ENCODE measurements around the gene FLT1.

FLT1 gene

DNA sequence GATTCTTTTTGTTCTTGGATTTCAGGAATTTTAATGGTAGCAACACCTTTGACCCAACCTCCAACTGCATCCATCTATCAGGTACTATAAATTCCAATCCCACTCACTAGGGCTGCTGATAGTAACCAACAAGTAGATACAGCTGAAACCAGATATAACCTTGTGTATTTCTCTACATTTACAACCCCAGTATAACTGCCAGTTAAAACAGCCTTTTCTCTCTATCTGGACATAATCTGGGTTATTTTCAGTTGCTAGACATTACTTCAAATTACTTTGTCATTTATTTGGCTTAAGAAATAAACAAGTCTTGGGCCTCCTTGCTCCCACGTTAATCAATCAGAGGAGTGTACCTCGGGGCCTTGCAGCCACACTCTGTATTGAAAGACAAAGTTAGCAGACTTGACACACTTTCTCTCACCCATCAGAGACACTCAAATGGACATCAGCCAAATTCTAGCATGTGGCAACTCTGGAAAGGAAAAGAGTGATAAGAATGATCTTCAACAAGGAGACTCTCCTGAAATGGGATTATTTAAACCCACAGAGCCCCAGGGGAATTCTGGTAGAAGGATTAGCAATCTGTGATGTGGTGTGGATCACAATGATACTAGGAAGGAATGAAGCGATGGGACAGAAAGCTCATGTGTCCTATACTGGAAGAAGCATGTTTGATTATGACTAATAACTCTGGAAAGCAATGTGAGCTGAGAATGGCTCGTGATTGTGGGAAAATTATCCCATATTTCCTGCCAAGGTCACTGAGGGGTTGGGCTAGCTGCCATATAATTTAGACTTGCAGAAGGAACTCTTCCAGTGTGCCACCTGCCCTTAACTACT is 157.5 kb downstream of the FLT1 start:
- no peak for DNase-seq

DNA sequence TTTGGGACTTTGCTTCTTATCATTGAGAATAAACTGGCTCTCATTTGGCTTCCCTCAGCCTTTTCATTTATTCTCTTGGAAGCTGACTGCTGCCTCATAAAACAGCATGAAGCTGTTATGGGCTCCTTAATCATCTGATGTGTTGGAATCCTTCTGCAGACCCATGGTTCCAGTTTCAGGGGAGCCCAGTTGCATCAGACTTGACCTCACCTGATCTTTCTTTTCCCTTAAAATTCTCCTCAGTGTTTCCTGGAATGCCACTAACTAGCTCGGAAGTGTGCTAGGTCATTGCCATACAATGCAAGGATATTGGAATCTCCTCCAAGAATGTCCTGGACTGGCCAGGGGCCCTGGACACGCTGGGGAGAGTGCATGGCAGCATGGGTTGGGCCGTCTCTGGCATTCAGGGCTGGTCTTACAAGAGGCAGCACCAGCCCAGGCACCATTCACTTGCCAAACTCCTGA is 158.7 kb downstream of the FLT1 start:
- DNase-seq: no peak

DNA sequence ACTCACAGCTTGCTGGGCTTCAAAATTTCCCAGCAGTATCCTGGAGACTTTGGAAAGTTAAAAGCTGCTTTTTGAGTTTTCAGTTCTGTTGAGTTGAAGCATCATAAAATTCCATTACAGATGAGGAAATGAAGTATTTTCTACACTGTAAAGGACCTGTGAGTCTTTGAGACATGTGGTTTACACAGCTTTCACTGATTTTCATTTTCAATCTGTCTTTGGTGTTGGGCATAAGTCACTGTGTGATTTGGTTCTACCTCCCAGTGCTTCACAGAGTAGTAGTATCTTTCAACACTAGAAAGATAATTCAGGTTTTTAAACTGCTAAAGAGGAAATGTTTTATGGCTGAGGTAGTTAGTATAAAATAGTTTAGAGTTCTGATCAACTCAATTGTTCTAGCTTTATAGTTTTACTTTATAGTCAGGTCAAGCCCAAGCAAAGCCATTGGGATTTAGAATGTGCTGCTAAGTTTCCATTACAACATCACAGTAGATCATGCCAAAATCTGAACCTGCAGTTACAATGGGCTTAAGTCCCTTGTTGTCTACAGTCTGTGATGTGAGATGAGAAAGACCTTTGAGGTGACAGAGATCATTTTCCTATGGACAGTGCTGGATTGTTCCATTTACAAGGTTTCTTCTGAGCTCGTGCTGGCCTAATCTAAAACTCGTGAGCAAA is 161.6 kb downstream of the FLT1 start:
- no peak for DNase-seq

DNA sequence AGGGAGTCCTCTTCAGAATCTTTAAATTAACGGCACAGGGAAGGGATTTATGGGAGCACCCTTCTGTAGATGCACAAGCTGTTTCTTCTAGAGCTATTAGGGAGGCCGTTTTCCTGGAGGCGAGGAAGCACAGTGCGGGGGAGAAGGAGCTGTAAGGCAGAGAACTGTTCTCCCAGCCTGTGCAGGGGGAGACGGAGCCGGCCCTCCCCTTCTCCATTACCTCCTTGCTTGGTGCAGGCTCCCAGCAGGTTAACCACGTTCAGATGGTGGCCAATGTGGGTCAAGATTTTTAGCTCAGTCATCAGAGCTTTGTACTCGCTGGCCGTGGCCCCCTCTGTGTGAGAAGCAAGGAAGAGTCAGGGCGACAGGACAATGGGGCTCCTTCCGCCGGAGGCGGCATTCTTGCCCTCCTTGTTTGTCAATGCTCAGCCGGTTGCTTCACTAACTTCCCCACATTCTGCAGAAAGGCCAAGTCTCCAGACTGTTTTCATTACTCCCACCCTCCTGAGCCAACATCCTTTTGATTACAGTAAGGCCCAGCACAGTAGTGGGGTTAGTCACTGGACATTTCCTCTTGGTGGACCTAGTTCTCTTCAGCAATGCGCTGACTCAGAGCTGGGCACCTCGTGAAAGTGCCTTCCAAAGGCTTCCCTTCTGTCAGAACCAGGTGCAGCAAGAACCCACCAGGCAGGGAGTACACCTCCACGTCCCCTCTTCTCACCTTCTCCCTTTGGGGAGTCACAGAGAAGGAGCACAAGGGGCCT is 165.4 kb downstream of the FLT1 start:
- DNase-seq: no peak

DNA sequence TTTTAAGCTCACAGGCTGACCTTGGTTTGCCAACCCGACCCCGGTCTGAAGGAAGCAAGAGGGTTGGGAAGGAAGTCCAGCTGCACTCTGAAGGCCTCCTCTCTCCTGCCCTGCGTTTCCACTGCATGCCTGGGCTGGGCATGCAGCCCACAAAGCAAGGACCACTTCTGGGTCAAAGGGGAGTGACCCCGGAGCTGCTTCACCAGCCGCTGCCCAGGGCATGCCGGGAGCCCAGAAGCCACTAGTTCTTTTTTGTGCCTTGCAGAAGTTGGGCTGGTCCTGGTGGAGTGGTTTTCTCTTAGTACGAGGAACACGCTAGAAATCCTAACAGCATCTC is 166.7 kb downstream of the FLT1 start:
- DNase-seq: no peak

DNA sequence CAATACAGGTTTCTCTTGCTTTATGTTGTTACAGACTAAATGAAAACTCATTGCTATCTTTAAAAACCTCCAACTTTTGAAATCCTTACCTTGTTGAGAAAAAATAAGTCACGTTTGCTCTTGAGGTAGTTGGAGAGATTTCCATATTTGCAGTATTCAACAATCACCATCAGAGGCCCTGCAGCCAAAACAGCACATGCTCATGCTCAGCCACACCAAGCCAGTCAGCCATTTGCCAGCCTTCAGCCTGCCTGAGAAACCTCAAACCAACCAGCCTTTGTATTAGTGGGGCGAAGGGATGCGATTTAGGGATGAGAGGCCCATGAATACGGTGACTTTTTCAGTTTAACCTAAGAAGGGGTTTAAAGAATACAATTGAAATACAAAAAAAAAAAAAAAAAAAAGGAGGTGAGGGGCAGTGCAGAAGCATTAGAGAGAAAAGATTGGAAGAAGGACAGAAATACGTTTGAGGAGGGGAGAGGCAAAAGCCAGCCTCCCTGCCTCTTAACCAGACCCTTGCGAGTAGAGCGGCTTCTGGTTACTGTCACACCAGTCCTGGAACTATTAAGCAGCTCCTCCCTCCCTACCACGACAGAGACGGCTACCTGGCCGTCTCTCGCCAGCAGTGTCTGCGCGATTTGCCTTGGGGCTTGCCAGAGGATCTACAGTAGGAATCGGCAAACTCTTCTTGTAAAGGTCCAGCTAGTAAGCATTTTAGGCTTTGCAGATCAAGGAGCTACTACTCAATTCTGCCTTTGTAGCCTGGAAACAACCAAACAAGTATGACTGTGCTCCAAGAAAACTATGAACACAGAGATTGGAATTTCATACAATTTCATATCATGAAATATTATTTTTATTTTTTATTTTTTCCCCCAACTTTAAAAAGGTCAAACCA is 167.3 kb downstream of the FLT1 start:
- DNase-seq: no peak

DNA sequence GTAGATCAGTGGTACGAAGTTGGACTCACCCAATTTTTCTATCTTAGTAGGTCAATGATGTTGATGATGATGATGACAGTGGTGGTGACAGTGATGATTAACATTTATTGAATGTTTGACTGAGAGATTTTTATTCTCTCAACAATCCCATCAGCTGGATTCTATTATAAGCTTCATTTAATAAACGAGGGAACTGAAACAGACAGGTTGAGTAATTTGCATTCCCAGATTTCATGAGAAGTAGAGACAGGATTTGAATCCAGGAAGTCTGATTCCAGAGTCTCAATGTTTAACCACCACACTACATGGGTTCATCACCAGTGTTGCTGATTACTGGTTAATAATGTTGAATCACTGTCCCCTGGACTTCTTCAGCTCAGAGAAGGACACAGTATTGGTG is 168.9 kb downstream of the FLT1 start:
- no peak for DNase-seq

DNA sequence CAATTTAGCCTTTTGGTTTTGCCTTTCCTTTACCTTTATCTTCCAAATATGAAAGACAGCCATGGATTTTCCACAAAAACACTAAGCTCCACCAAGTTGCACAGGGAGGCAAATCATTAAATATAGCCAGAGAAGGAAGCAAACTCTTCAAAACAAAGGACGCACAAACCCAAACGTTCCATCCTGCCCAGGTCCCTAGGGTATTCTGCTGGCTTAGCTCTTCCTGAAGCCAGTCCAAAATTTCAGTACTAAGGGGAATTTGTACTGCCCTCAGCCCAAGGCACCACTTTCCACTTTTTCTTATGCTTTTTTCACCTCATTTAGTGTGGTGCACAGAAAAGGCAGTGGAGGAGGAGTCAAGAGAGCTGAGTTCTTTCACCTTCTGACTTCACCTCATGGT is 169.9 kb downstream of the FLT1 start:
- no peak for DNase-seq

DNA sequence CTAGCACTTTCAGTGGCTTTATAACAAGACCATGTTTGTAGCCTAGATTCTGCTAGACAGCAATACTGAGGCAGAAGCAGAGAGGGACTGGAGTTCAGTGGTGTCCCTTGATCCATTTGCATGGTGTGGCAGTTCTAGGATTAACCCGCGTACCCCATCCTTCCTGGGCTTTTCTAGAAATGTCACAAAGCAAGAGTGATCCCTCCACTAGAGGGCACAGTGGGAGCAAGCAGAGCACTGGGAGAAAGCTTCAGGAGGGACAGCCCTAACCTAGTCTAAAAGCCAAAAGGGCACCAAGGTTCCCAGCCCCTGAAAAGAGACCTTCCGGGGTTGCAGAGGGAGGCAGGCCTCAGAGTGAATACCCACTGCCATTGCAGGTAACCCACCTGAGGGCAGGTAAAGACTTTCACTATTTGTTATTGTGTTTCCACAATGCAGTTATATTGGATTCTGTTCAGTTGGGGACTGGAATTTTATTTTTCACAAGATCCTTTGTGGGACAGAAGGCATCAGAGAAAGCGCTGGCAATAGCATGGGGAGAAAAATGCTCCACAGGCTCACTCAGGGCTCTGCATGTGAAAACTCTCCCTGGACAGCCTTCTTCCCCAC is 170.6 kb downstream of the FLT1 start:
- DNase-seq: peak; percentile 12 to 51

DNA sequence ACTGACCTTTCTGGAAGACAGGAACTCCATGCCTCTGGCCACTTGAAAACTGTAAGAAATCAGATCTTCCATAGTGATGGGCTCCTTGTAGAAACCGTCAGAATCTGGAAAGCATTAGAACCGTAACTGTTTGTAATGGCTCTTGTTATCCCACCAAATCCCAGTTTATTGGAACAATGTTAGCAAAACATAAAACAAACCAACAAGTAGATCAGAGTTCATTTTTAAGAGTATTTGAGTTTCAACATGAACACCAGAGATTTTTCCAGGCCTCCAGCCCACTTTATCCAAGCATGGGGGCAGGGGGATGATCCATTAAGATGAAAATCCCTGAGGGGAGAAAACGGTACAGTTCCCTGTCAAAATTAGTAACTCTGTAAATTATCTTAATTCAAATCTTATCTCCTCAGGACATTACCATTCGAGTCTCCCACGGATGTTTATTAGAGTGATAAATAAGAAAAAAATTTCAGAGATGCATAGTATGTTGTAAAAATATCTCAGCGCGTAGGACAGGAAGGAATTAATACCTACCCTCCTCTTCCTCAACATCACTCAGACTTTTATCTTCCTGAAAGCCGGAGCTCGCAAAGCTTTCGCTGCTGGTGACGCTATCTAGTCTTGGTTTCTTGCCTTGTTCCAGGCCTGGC is 172.5 kb downstream of the FLT1 start:
- DNase-seq: no peak

DNA sequence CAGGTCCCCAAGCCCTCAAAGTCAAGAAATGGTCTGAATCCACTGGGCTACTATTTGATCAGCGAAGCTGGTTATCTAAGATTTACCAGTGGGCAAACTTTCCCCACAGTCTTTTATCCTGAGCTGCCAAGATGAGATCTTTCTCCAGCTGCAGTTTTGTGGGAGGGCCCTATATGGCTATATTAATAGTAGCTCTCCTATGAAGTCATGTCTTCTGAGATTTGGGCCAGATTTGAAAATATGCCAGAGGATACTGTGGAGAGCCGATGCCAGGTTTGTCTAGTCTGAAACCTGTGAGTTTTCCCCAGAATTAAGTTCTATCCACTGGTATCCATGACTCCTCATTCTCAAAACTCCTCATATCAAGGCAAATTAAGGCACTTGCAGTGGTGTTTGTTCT is 173.2 kb downstream of the FLT1 start:
- no peak for DNase-seq

DNA sequence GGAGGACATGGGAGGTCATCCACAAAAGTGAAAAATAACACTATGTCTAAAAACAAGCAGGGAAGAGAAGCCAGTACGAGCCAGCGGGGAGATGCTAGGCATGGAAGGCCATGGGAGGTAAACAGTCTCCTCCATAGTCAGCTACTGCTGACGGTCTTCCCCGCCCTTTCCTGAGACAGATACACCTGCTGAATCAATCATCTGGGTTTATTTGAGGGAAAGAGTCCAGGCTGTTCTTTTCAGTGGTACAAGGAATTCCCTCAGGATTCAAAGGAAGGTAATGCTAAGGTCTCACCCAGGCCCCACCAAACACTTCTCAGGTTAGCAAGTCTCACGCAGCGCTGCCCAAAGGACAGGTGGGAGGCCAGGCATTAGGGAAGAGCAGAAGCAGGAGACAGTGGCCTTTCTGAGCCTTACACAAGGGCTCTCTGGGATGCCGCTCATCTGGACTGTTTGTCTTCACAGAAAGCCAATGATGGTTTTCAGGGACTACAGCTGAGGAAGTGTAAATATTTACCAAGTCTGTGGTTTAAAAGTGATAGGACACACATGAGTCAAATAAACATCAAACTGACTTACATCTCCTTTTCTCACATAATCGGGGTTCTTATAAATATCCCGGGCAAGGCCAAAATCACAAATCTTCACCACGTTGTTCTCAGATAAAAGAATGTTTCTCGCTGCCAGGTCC is 173.9 kb downstream of the FLT1 start:
- DNase-seq: peak in 1 of 2 experiments; percentile 10

DNA sequence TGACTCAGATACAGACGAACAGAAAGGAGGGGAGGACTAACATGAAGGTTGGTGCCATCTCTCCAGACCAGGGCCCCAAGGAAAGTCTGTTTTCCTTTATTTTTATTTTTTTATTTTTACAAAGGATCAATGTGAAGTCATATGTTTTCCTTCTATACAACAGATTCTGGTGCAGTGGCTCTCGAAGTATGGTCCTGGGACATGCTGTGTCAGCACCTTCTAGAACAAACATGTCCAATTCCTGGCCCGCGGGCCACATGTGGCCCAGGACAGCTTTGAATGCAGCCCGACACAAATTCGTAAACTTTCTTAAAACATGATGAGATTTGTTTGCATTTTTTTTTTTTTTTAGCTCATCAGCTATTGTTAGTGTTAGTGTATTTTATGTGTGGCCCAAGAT is 174.7 kb downstream of the FLT1 start:
- no peak for DNase-seq

DNA sequence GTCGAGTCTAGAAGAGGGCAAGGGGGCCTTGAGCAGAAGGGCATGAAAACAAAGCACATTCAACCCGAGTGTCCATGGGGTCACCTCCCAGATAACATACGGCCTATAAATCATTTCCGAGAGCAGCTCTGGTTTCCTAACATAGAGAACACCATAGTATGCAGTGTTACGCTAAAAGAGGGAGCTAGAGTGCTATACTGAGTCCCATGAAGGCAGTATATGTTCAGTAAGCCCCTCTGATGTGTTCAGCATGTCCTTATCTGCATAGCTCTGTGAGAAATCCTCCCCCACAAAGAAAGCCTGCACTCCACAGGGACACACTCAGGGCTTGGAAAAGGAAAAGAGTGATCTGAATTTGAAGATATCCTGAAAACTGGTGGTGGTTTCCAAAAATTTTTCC is 175.4 kb downstream of the FLT1 start:
- no peak for DNase-seq

DNA sequence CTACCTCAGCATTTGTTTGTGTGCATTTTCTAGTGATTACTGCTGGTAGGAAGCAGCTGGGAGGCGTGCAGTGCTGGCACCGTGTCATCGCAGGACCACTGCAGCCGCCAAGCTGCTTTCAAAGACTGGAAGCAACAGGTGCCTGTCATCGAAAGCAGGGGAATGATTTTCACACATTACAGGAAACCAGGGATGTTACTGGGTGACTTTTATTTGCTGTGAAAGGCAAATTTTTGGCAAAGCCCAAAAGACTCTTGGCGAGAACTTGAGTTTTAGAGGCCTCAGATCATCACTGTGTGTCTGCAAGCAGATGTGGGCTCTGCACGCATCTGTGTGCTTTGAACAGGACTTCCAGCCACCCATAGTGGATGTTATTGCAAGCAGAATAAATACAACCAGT is 176.4 kb downstream of the FLT1 start:
- no peak for DNase-seq

DNA sequence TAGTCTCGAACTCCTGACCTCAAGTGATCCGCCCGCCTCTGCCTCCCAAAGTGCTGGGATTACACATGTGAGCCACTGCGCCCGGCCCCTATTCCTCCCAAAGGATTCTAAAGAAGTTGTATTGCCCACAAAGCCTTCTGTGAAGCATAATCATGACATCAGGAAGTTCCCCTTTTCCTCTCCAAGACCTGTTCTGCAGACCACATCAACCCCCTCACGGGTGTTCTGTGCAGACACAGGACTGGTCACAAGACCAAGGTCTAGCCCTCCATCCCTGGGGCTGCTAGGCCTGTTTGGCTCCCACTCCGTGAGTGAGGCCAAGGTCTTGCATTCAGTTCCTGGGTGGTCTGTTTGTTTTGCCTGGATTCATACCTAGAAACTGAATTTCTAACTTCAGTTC is 178.1 kb downstream of the FLT1 start:
- DNase-seq: no peak

DNA sequence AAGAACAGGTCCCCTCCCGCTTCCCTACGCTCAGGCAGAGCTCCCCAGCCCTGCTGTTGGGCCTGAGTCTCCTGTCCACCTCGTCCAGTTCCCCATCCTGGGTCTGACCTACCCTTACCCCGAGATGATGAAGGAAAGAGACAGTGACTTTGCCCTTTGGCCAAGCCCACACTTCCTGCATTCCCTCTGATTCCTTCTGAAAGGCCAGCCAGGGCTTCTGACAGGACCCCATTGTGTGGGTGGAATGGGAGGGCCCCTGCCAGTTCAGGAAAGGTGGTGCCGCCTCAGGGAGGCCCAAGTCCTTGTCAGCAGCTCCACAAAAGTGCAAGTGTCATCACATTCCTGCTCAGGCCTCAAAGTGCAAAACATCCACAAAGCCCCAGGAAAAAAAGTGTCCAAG is 178.8 kb downstream of the FLT1 start:
- DNase-seq: no peak

DNA sequence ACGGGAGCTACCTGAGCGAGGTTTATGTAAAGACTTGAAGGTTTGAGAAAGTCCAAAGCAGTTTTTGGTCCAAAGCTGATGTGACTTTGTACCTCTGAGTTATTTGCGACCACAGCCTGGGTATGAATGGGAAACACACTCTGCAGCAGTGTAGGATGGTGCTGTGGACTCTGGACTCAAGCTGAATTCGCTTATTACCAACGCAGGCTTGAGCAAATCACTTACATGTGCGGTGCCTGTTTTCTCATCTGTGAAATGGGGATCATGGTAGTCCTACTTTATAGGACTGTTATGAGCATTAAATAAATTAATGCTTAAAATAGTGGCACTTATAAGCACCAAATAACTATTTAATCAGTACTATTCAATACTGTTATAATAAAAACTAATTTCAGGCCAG is 180.0 kb downstream of the FLT1 start:
- DNase-seq: no peak

DNA sequence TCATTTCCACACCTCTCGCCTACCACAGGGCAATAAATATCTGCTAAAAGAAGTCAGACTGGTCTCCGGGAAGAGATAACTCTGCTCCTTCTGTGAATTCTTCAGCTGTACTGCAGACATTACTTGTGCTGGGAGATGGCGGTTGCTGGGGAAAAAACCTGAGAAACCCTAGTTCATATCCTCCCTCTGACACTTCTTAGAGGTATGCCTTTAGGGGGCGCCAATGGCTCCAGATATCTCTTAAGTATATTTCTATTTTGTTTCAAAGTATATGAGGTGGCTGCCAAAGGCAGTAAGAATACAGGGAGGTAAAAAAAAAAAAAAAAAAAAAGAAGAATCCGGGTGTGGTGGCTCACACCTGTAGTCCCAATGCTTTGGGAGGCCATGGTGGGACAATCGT is 181.3 kb downstream of the FLT1 start:
- no peak for DNase-seq

DNA sequence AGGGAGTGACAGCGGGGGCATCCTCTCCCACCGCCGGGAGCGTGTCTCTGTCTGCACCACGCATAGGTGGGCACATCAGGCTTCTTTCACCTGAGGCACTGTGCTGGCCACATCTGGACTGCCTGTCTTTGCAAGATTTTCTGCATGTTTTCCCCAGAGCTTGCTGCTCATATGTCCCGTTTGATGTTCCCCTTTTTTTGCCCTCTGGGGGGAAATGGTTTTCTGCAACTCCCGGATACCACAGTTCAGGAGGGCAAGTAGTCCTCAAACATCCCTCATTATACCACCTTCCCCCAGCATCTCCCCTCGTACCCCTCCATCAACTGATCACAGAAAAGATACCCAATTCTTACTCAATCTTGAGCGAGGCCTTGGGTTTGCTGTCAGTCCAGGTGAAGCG is 188.6 kb downstream of the FLT1 start:
- no peak for DNase-seq

DNA sequence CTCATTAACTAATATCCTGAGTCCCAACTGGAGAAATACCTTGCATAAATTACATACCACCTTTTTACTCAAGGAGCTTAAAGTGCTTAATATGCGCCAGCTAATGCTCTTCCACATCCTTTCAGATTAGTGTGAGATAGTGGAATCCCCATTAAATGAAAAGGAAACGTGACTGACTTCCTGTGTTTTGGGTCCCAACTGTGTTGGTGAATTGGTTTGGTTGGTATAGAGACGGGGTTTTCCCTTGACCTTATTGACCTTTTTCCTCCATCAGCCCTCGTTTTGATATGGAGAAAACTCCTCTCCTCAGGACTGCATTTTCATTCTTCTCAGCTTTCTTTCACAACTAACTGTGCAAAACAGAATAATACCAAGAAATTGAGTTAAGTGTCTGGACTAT is 193.1 kb downstream of the FLT1 start:
- DNase-seq: no peak

All from SHP77 (cell line).